Caco-2 (cell line): ENCODE data around the gene TMA16. TPM values are rescaled to one million over a fixed set of nuclear protein-coding genes. Genes with fewer than 3 reads are reported as not detected.

ENCODE experiments used
- BruUV-seq: library from RNA; stranded (reverse); fragments of 400-500 nt; replicated peaks from 2 replicates; lab custom pipeline; 2021; lab: Mats Ljungman, UMichigan
- CTCF ChIA-PET: fragments of 300-600 bp; sonication (Branson Sonifier 250); formaldehyde crosslinking; loops from one replicate; lab custom pipeline; 2022; ENCODE audit warnings: antibody characterized with exemption; lab: Charles Lee
- POLR2A ChIA-PET: fragments of 300-600 bp; sonication (Branson Sonifier 250); formaldehyde crosslinking; loops from one replicate; lab custom pipeline; 2022; ENCODE audit warnings: antibody characterized with exemption; lab: Charles Lee
- DNase-seq, 2 experiments: peaks; one replicate each; pipeline versions ENCODE4 v3.0.0 to v3.0.0-alpha.2; 2020 to 2022
- H3K27me3 ChIP-seq: replicated peaks from 2 replicates; pipeline ENCODE4 v1.6.0; 2011; ENCODE audit warnings: low read length; ENCODE audit not compliant: control insufficient read depth, insufficient read depth
- H3K36me3 ChIP-seq: 2 replicates; pipeline ENCODE4 v1.5.1; 2011; ENCODE audit warnings: low read length; ENCODE audit not compliant: control insufficient read depth, insufficient read depth
- H3K4me1 ChIP-seq: fragments of 250-450 bp; sonication (Bioruptor Pico); 2 replicates; pipeline ENCODE4 v1.5.1; 2020; ENCODE audit warnings: mild to moderate bottlenecking
- H3K4me3 ChIP-seq: 2 replicates; pipeline ENCODE4 v1.5.1; 2011; ENCODE audit warnings: low read depth, mild to moderate bottlenecking, control low read depth, low read length
- H3K9me3 ChIP-seq: fragments of 250-450 bp; sonication (Bioruptor Pico); 2 replicates; pipeline ENCODE4 v1.5.1; 2020; ENCODE audit warnings: mild to moderate bottlenecking, moderate library complexity
- H3K27ac Mint-ChIP-seq: one replicate; pipeline ENCODE4 v1.8.0; 2022; ENCODE audit warnings: mixed read lengths; ENCODE audit not compliant: unreplicated experiment
- H3K27me3 Mint-ChIP-seq: one replicate; pipeline ENCODE4 v1.8.0; 2022; ENCODE audit warnings: mixed read lengths; ENCODE audit not compliant: insufficient read depth, unreplicated experiment
- H3K36me3 Mint-ChIP-seq: one replicate; pipeline ENCODE4 v1.8.0; 2022; ENCODE audit warnings: mild to moderate bottlenecking, mixed read lengths; ENCODE audit not compliant: insufficient read depth, unreplicated experiment
- H3K4me1 Mint-ChIP-seq: one replicate; pipeline ENCODE4 v1.8.0; 2022; ENCODE audit warnings: low read depth, mixed read lengths; ENCODE audit not compliant: unreplicated experiment
- H3K4me3 Mint-ChIP-seq: one replicate; pipeline ENCODE4 v1.8.0; 2022; ENCODE audit warnings: mild to moderate bottlenecking, moderate library complexity, mixed read lengths; ENCODE audit not compliant: unreplicated experiment
- H3K9me3 Mint-ChIP-seq: one replicate; pipeline ENCODE4 v1.8.0; 2022; ENCODE audit warnings: mixed read lengths; ENCODE audit not compliant: unreplicated experiment
- CTCF ChIP-seq, 2 experiments: fragments of 200-600 bp in 1 of 2; IDR thresholded peaks; 1 replicate in 1 of 2; 2 replicates in 1 of 2; pipeline versions ENCODE4 v1.5.1 to v1.8.0; 2011 to 2022; ENCODE audit warnings: antibody characterized with exemption in 1 of 2, control low read depth in 1 of 2, inconsistent platforms in 1 of 2, low read depth in 1 of 2, low read length in 1 of 2, mild to moderate bottlenecking in 1 of 2, moderate library complexity in 1 of 2; ENCODE audit not compliant: insufficient read depth in 1 of 2, severe bottlenecking in 1 of 2, unreplicated experiment in 1 of 2
- intact Hi-C: fragments of 100-400 bp; cut with micrococcal nuclease; formaldehyde crosslinking; loops from one replicate; pipeline ENCODE4 v1.10.0; 2022; ENCODE audit not compliant: unreplicated experiment
- total RNA-seq: library from RNA; stranded (reverse); gene quantifications from 2 replicates; pipeline ENCODE4 v1.2.3, GENCODE V29; 2022

Gene TMA16
- total RNA-seq, 1 experiment from 2014 or later, result 31.1 TPM

GRCh38 chr4:163566257-163566796 is 71.8 kb downstream of the TMA16 start:
- intact Hi-C loops, result no loop called here

DNA sequence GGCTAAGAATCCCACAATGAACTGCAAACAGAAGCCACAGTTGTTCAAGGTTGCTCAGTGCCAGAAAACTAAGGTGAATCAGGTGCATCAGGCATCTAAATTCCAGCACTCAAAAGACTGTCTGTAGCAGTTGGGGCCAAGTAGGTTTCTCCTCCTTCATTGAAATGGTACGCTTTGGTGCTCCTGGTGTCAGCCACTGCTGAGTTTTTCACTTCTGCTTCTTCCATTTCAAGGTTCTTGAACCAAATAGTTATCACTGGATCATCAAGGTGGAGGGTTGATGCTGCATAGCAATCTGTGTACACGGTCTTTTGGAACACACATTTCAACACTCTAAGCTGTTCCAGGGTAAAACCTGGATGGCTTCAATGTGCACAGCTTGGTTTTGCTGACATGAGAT is 74.4 kb downstream of the TMA16 start:
- TF ChIP-seq CTCF (IDR thresholded peaks at IDR 0.05; ENCODE audit: insufficient read depth in 1 of 2, low read depth in 1 of 2, low read length in 1 of 2, severe bottlenecking in 1 of 2, unreplicated experiment in 1 of 2), result no peak
- Histone ChIP-seq H3K4me3 (no peak overlapping the region), H3K4me1 (no peaks in the 10 kb centered on the region), H3K27me3 (no peaks in the 10 kb centered on the region), H3K36me3 (no peaks in the 10 kb centered on the region), H3K9me3 (no peaks in the 10 kb centered on the region)
- no peak for DNase-seq
- no peak overlapping the region for H3K27ac Mint-ChIP-seq
- CTCF ChIA-PET, result no interaction called here
- no peaks in the 10 kb centered on the region for H3K36me3 Mint-ChIP-seq
- no peaks in the 10 kb centered on the region for H3K9me3 Mint-ChIP-seq
- BruUV-seq, result no TSS peak
- POLR2A ChIA-PET, result no interaction called here
- no peaks in the 10 kb centered on the region for H3K27me3 Mint-ChIP-seq
- no peak overlapping the region for H3K4me3 Mint-ChIP-seq
- no peaks in the 10 kb centered on the region for H3K4me1 Mint-ChIP-seq
- intact Hi-C loops, result no loop called here

More at GRCh38 chr4:163566257-163566796, 71.8 kb downstream of the TMA16 start:
- no peaks in the 10 kb centered on the region for H3K36me3 Mint-ChIP-seq
- ChIA-PET POLR2A (no interaction called here), CTCF (no interaction called here)
- no TSS peak for BruUV-seq
- Histone ChIP-seq H3K9me3 (no peaks in the 10 kb centered on the region), H3K36me3 (no peaks in the 10 kb centered on the region), H3K4me1 (no peaks in the 10 kb centered on the region), H3K27me3 (no peaks in the 10 kb centered on the region), H3K4me3 (no peak overlapping the region)
- no peaks in the 10 kb centered on the region for H3K4me1 Mint-ChIP-seq
- H3K4me3 Mint-ChIP-seq, result no peak overlapping the region
- DNase-seq, result no peak
- no peaks in the 10 kb centered on the region for H3K27me3 Mint-ChIP-seq
- no peaks in the 10 kb centered on the region for H3K9me3 Mint-ChIP-seq
- no peak for TF ChIP-seq CTCF (IDR thresholded peaks at IDR 0.05; ENCODE audit: insufficient read depth in 1 of 2, low read depth in 1 of 2, low read length in 1 of 2, severe bottlenecking in 1 of 2, unreplicated experiment in 1 of 2)
- no peak overlapping the region for H3K27ac Mint-ChIP-seq

Other genes starting within 250 kb of the TMA16 start
- gene NPY1R, start 162.1 kb upstream of the TMA16 start, total RNA-seq, result 1.5 and 3.3 TPM in 2 replicates
- not detected in 2 replicates for gene NPY5R, start 150.8 kb upstream of the TMA16 start, total RNA-seq
- not detected in 2 replicates for gene TKTL2, start 20.9 kb upstream of the TMA16 start, total RNA-seq